GM21367 (cell line): ENCODE data around the gene CFAP69.
A peak's percentile ranks its signal among the peaks of the same experiment; 100 is the strongest.
"Not testable (repeated sequence)": the region's sequence is repeated elsewhere in the genome, so short reads cannot be mapped to it uniquely, and the experiment has no call there.

Experiments
- ATAC-seq: cut with Tn5 transposase; IDR thresholded peaks from one replicate; pipeline ENCODE4 v1.9.1; 2021; ENCODE audit not compliant: unreplicated experiment

CFAP69 gene

DNA sequence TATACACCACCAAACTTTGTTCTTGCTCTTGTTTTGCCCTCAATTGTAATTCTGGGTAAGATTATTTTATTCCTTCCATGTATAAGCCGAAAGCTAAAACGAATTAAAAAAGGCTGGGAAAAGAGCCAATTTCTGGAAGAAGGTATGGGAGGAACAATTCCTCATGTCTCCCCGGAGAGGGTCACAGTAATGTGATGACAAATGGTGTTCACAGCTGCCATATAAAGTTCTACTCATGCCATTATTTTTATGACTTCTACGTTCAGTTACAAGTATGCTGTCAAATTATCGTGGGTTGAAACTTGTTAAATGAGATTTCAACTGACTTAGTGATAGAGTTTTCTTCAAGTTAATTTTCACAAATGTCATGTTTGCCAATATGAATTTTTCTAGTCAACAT, 12.5 kb upstream of the CFAP69 start:
- ATAC-seq = no peak

DNA sequence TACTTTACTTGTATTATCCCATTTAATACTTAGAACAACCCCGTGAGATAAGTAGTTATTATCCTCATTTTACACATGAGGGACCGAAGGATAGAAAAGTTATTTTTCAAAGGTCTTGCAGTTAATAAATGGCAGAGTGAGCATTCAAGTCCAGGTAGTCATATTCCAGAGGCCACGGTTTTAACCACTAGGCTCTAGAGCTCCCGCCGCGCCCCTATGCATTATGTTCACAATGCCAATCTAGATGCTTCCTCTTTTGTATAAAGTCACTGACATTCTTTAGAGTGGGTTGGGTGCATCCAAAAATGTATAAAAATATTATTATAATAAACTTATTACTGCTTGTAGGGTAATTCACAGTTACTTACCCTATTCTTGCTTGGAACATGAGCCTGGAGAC, 11.4 kb upstream of the CFAP69 start:
- no peak for ATAC-seq

DNA sequence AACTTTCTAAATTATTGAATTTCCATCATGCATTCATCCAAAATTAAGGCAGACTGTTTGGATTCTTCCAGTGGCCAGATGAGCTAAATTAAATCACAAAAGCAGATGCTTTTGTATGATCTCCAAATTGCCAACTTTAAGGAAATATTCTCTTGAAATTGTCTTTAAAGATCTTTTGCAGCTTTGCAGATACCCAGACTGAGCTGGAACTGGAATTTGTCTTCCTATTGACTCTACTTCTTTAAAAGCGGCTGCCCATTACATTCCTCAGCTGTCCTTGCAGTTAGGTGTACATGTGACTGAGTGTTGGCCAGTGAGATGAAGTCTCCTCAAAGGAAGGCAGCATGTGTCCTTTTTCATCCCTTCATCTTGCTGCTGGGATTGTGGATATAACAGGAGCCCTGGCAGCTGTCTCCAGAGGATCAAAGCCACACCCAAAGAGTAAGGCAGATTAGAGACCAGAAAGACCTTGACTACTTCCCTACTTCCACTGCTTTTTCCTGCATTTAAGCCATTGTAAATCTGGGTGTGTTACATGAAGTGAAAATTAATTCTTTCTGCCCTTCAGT, 8.2 kb upstream of the CFAP69 start:
- no peak for ATAC-seq

DNA sequence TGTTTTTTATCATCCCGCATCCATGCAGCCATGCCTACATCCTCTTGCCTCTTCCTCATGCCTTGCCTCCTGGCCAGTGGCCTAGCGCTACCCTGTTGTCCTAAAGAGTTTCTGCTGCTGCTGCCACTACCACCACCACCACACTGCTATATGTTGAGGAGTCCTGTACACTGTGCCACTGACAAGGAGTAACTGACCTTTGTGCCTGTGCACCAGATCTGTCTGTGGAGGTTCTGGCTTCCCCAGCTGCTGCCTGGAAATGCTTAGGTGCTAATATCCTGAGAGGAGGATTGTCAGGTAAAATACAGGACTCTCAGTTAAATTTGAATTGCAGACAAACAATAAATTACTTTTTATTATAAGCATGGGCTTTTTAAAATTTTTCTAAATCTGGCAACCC, 7.0 kb upstream of the CFAP69 start:
- ATAC-seq = no peak

DNA sequence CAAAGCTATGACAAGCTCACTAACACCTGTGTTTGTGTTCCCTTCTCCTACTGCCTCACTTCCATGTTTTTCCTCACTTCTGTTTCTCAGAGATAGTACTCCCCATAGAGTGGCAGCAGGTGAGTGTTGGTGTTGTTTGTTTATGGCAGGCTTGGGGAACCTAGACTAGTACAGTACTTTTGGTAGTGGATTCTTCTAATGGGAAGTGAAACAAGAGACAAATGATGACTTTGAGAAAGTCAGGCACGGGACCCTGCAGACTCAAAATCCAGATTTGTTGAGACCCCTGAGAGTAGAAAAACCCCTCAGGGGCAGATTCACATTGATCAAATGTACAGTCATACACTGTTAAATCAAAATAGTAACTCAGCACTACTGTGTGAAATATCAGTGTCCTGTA, 6.4 kb upstream of the CFAP69 start:
- no peak for ATAC-seq

DNA sequence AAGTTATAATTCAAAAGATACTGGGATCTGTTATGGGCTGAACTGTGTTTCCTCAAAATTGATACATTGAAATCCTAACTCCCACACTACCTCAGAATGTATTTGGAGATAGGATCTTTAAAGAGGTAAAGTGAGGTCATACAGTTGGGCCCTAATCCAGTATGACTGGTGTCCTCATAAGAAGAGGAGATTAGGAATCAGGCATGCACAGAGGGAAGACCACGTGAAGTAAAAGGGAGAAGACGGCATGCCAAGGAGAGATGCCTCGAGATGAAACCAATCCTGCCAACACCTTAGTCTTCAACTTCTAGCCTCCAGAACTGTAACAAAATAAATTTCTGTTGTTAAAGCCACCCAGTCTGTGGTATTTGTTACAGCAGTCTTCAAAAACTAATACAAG, 5.9 kb upstream of the CFAP69 start:
- no peak for ATAC-seq

DNA sequence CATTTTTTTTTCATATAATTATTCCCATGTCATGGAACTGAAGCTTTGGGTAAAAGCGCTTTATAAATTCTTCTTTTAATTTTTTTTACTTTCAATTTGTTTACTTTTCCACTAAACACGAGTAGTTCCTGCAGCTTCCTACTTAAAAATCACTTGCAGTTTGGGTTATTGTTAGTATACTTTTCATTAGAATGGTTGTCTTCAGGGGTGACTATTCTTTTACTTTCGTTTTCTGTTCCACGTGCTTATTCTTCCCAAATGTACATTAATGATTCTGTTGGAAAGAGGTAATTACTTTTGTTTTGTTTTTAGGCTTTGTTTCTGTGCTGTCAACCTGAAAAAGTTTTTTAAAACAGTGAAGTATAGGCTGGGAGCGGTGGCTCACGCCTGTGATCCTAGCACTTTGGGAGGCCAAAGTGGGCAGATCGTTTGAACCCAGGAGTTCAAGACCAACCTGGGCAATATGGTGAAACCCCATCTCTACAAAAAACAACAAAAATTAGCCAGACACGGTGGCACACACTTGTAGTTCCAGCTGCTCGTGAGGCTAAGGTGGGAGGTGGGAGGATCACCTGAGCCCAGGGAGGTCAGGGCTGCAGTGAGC, 5.2 kb upstream of the CFAP69 start:
- no peak for ATAC-seq

DNA sequence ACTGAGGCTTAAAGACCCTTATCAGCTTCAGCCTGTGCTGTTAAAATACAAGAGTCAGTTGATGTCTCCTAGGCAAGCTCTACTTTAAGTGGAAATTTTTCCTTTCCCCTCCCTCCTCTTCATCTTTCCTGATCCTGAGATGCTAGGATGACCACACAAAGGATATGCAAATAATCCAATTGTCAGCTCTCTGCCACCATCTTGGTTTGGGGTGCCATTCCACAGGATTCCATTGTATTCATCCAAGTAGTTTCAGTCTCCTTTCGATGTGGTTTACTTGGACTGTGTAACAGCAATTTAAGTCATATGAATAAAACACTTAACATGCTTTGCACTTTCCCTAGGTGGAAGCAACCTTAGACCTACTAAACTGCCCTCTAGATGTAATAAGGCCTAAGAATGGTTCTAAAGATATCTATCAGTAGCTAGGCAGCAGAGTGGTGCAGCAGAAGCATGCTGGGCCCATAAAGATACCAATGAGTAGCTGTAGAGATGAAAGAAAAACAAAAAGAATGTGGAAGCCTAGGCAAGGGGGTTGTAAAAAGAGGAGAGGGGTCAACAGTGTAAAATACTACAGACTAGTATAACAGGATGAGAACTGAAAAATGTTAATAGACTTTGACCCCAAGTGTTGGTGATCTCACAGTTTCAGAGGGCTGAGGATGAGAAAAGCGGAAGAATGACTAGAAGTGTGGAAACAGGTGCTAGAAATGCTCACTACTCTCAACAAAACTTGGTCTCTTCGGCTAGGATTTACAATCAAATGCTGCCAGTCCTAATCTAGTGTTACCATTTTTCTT, 2.4 kb upstream of the CFAP69 start:
- peak; percentile 34 for ATAC-seq

DNA sequence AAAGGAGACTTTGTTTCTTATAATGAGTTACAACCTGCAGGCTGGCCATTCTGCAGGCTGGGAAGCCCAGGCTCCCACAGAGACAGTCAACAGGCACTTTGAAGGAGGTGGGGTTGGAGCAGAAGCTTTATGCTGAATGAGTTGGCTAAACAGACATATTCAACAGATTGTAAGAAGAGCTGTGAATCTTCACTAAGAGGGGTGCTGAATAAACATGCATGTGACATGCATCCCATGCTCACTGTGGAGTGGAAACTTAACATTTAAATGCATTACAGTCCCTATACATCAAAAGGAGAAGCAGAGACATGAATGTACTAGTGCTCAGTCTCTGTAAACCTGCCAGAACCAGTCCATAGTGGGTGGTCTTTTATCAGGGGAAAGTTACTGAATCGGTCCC, 1.4 kb upstream of the CFAP69 start:
- no peak for ATAC-seq

DNA sequence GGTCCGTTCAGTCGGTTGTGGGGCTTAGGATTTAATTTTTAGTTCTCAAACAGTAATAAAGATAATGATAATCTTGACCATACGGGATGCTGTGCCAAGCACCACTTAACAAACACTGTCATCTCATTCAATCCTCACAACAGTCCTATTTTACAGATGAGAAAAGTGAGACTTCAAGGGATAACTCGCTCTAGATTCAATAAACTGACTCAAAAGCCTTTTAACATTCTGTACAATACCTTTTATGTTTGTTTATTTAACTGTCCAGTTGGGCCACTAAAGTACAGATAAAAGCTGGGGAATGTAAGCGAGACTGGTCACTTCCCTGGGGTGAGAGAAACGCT, 437 bp upstream of the CFAP69 start:
- no peak for ATAC-seq

DNA sequence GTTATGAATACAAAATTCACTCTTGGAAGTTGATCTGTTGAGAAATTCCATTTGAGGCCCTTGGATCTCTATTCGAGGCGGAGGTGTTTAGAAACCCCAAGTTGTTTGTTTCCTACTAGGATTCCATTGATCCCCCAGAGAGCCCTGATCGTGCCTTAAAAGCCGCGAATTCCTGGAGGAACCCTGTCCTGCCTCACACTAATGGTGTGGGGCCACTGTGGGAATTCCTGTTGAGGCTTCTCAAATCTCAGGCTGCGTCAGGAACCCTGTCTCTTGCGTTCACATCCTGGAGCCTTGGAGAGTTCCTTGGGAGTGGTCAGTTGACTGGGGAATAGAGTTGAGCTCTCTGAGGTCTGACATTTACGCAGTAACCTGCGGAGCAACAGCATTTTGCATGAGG, 1.2 kb downstream of the CFAP69 start:
- no peak for ATAC-seq

DNA sequence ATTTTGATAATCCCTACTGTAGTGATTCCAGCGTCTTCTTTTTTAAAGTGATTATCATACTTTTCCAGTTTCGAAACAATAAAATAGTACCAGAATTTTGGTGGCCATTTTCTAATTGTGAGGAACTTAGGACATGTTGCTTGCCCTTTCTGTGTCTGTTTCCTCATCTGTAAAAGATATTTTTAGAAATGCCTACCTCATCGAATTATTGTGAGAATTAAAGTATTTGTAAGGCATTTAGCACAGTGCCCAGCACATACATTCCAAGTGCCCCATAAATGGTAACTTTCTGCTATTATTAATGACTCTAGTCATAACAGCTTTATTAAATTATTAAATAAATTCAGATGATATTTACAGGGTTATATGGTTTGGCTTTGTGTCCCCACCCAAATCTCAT, 3.7 kb downstream of the CFAP69 start:
- no peak for ATAC-seq

DNA sequence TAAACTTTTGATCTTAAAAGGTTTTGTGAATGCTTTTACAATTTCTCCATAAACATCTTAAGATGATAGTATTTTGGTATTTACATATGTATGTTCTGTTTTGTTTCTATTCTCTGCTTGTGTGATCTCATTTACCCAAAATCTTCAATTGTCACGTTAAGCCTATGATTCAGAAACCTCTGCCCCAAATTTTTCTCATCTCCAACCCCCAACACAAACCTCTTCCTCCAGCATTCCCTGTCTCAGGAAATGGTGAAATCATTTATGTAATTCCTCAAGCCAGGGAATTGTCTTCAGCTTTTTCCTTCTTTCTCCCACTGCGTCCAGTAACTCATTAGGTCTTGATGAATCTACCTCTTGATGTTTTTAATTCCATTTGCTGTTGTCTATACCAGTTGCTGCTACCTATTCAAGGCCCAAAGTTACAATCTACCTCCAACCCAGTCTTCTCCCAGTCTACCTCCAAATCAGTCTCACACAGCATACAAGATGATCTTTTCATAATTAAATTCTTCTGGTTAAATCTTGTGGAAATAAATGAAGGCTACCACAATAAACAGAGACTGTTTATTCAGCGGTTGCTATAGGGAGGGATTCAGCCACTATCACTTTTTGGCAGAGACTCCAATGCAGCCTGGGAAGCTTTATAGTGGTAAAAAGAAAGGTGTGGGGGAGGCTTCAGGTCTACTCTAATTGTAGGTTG, 5.8 kb downstream of the CFAP69 start:
- ATAC-seq = no peak

DNA sequence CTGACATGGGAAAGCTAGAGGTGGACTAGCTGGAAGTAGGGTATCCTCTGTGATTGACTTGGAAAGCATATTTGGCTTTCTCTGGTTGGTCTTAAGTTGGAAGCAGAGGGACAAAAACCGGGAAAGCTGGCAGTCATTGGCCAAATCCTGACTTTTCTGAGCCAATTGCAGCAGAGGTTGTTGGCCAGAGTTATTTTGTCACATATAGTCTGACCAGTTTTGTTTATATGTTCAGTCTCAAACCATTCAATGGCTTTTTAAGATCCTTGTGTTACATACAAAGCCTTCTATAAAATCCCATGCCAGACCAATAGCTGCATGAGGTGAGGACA, 6.3 kb downstream of the CFAP69 start:
- no peak for ATAC-seq

DNA sequence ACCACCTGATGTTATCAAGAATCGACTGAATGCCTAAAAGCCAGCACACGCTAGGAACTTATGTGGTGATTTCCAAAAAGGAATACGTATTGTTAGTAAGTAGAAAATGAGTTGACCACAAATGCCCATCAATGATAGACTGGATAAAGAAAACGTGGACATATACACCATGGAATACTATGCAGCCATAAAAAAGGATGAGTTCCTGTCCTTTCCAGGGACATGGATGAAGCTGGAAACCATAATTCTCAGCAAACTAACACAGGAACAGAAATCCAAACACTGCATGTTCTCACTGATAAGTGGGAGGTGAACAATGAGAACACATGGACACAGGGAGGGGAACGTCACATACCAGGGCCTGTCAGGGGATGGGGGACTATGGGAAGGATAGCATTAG, 11.0 kb downstream of the CFAP69 start:
- not testable (repeated sequence) for ATAC-seq

DNA sequence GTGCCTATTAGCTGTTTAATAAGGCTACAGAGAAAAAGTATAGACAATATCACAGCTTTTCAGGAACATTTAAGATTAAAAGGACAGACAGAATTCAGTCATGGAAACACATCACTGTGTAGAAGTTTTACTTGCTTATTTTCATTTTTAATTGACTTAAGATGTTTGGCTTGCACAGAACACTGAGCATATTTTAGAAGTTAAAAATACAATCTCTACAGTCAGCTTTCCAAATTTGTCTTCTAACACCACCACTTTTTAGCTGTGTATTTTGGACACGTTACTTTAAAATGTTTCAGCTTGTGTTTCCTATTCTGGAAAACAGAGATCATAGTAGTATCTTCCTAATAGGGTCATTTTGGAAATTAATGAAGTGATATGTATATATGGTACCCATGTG, 11.8 kb downstream of the CFAP69 start:
- no peak for ATAC-seq

DNA sequence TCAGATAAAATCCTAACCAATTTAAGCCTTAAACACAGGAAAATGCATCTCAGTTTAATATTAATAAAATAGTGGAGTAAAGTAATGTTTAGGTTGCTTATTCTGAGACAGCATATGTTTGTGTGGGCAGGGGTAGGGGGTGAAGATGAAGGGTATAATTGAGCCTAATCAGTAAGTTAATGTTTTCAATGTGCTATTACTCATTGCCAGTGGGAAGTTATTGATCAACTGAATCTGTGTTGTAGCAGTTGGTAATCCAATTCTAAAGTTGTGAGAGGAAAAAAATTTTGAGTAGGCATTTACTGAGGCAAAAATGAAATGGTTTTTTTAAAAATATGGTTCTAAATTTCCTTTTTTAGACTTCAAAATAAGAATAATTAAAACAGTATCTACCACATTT, 16.5 kb downstream of the CFAP69 start:
- ATAC-seq = no peak

DNA sequence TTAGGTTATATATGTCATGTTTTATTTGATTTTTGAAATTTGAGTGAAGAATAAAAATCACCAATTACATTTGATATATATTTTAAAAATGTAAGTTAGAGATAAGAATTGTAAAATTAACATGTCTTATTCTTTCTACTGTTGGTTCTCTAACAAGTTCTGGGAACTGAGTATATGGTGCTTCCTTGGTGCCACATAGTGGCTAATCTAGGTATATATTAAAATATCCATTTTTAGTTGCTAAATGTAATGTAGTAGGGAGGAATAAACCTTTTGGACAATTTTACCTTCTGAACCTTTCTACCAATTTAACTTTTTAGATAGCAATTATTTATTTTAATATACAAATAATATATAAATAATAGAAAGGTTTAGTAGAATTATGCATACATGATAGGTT, 17.5 kb downstream of the CFAP69 start:
- peak; percentile 89 for ATAC-seq

DNA sequence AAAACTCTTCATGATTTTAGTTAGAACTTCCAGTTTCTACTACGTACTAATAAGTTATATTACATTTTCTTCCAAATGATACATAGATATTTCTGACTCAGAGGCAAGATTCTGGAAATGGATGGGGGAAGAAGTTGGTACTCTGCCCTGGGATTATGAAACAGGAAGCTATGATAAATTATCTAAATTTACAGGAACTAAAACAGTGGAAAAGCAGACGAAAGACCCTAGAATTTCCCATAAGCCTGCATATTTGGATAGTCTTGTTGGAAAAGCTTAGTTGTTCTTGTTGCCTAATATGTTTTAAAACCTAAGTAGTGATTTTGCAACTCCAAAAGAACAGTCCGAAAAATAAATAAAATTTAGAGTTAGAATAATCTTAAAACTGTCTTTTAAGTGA, 21.8 kb downstream of the CFAP69 start:
- ATAC-seq = no peak

DNA sequence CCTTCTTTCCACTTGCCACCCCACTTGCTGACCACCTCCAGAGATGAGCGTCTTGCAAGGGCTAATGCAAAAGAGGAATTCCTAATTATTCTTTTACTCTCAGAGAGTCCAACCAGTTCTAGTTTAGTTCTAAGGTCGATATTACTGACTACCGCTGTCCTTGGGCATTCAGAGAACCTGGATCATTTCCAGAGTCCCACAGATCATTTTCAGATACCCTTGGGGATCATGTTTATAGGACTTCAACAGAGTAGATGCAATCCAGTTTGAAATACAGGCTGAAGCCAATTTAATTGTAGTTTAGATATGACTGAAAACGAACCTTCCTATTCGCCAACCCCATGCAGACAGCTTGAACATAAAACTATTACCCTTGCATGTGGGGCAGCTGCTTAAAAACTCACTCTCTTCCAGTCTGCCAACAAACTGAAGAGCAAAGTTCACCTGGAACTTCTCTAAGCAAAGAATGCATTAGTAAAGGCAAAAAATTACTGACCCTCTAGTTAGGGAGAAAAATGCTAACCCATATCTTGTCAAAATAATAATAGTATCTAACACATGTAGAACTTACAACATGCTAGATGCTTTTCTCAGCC, 22.4 kb downstream of the CFAP69 start:
- ATAC-seq = no peak

DNA sequence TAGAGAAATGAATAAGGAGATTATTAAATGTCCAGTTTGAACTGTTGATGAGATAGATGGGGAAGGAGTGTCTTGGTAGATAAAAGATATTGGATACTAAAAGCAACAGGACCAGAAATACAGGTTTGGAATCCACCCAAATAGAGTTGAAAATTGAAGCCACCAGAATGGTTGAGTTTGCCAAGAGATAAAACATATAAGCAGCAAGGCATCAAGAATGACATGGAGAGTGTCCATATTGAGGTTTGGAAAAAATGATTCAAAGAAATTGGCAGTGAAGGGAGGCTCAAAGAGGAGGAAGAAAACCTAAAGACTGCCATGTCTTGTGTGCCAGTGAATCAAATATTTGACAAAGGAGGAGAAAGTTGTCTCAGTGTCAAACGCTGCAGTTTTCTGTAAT, 24.2 kb downstream of the CFAP69 start:
- no peak for ATAC-seq
